ENCODE data around the gene PROK1.

GRCh38 chr1:110453829-110454228, 2.9 kb downstream of the PROK1 start:
- TF ChIP-seq GATA2 (IDR thresholded peaks at IDR 0.05; ENCODE audit: low read depth, low read length), result no peak
- no peak for TF ChIP-seq GATA3 (IDR thresholded peaks at IDR 0.05; ENCODE audit: low read depth, low read length)

Data from SH-SY5Y (cell line).